Measurements from ENCODE around the gene C16orf74.

The C16orf74 gene

GRCh38 chr16:85698935-85699558 is 51.8 kb downstream of the C16orf74 start:
- no peaks in the 10 kb centered on the region for H3K36me3 ChIP-seq (ENCODE audit: insufficient read depth, low read depth, low read length)
- no peaks in the 10 kb centered on the region for H3K4me1 ChIP-seq (ENCODE audit: insufficient read depth, low read length)
- no peak overlapping the region for H3K27ac ChIP-seq (ENCODE audit: low read length)
- no peaks in the 10 kb centered on the region for H3K9me3 ChIP-seq (ENCODE audit: insufficient read depth, low read depth, low read length)
- no peak overlapping the region for H3K9ac ChIP-seq (ENCODE audit: low read depth, low read length)
- no peaks in the 10 kb centered on the region; the same call in 1 of the 2 replicates for H3K27me3 ChIP-seq (ENCODE audit: insufficient read depth, low read length)
- no peak overlapping the region for H3K4me3 ChIP-seq (ENCODE audit: low read length)

DNA sequence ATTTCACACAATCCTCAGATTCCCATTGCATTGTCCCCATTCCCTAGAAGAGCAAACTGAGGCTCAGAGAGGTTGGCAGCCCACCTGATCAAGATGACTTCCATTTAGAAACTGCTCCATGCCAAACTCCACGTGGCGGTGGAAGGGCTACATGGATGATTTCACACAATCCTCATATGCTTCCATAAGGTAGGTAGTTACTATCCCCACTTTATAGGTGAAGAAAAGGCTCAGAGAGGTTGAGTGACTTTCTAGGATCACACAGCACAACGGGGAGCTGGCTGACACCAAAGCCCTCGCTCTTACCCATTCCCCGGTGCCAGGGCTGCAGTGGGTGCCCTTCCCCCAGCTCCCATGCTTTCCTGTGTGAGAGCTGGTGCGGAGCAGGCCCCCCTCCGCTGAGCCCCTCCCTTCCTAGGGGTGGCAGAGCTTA is 52.4 kb downstream of the C16orf74 start:
- Histone ChIP-seq H3K36me3 (ENCODE audit: insufficient read depth, low read depth, low read length) (no peaks in the 10 kb centered on the region), H3K27ac (ENCODE audit: low read length) (no peak overlapping the region), H3K9ac (ENCODE audit: low read depth, low read length) (no peak overlapping the region), H3K27me3 (ENCODE audit: insufficient read depth, low read length) (no peaks in the 10 kb centered on the region; the same call in 1 of the 2 replicates), H3K9me3 (ENCODE audit: insufficient read depth, low read depth, low read length) (no peaks in the 10 kb centered on the region), H3K4me3 (ENCODE audit: low read length) (no peak overlapping the region), H3K4me1 (ENCODE audit: insufficient read depth, low read length) (no peaks in the 10 kb centered on the region)

GRCh38 chr16:85697431-85697830 is 53.5 kb downstream of the C16orf74 start:
- H3K27me3 ChIP-seq (ENCODE audit: insufficient read depth, low read length): no peaks in the 10 kb centered on the region; the same call in 1 of the 2 replicates
- H3K9ac ChIP-seq (ENCODE audit: low read depth, low read length): no peak overlapping the region
- no peak overlapping the region for H3K4me3 ChIP-seq (ENCODE audit: low read length)
- H3K4me1 ChIP-seq (ENCODE audit: insufficient read depth, low read length): no peaks in the 10 kb centered on the region
- no peaks in the 10 kb centered on the region for H3K36me3 ChIP-seq (ENCODE audit: insufficient read depth, low read depth, low read length)
- H3K9me3 ChIP-seq (ENCODE audit: insufficient read depth, low read depth, low read length): no peaks in the 10 kb centered on the region
- no peak overlapping the region for H3K27ac ChIP-seq (ENCODE audit: low read length)

- Histone ChIP-seq H3K27me3 (ENCODE audit: insufficient read depth, low read length) (no peaks in the 10 kb centered on the region; the same call in 1 of the 2 replicates), H3K4me3 (ENCODE audit: low read length) (no peak overlapping the region), H3K9me3 (ENCODE audit: insufficient read depth, low read depth, low read length) (no peaks in the 10 kb centered on the region), H3K27ac (ENCODE audit: low read length) (no peak overlapping the region), H3K36me3 (ENCODE audit: insufficient read depth, low read depth, low read length) (no peaks in the 10 kb centered on the region), H3K9ac (ENCODE audit: low read depth, low read length) (no peak overlapping the region), H3K4me1 (ENCODE audit: insufficient read depth, low read length) (no peaks in the 10 kb centered on the region)
Observed at GRCh38 chr16:85696781-85697180, 54.1 kb downstream of the C16orf74 start.

GRCh38 chr16:85695196-85696128 is 55.4 kb downstream of the C16orf74 start:
- Histone ChIP-seq H3K27me3 (ENCODE audit: insufficient read depth, low read length) (peaks cover 4% of the 10 kb centered on the region), H3K36me3 (ENCODE audit: insufficient read depth, low read depth, low read length) (no peaks in the 10 kb centered on the region), H3K9ac (ENCODE audit: low read depth, low read length) (no peak overlapping the region), H3K9me3 (ENCODE audit: insufficient read depth, low read depth, low read length) (no peaks in the 10 kb centered on the region), H3K4me1 (ENCODE audit: insufficient read depth, low read length) (no peaks in the 10 kb centered on the region), H3K27ac (ENCODE audit: low read length) (no peak overlapping the region), H3K4me3 (ENCODE audit: low read length) (no peak overlapping the region)

DNA sequence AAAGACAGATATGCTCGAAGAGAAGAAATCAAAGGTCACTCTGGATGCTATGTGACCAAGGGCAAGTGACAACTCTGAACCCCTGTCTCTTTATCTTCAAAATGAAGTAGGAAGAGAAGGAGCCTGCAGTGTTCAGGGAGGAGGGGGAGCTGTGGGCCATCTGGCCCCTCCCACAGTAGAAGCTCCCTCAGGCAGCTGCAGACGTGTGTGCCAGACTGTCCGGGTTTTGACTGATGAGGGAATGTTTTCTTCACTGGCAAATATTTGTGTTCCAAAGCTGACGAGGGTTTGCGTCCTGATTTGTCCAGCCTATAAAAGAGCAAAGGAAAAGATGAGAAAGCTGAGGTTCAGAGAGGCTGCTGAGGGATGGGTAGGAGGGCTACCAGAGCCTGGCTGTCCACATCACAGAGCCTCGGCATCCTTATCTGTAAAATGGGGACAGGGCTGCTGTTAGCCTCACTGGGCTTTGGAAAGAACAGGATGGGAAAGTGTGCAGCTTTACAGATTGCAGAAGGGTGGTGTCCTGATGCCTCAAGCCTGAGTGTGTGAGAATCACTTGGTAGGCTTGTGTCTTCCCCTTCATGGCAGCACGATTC is 60.3 kb downstream of the C16orf74 start:
- Histone ChIP-seq H3K4me3 (ENCODE audit: low read length) (no peak overlapping the region), H3K4me1 (ENCODE audit: insufficient read depth, low read length) (no peaks in the 10 kb centered on the region), H3K9me3 (ENCODE audit: insufficient read depth, low read depth, low read length) (no peaks in the 10 kb centered on the region), H3K36me3 (ENCODE audit: insufficient read depth, low read depth, low read length) (peaks cover 3% of the 10 kb centered on the region; the same call in 1 of the 2 replicates), H3K27ac (ENCODE audit: low read length) (no peak overlapping the region), H3K27me3 (ENCODE audit: insufficient read depth, low read length) (peaks cover 15% of the 10 kb centered on the region; the same call in 1 of the 2 replicates), H3K9ac (ENCODE audit: low read depth, low read length) (no peak overlapping the region)

DNA sequence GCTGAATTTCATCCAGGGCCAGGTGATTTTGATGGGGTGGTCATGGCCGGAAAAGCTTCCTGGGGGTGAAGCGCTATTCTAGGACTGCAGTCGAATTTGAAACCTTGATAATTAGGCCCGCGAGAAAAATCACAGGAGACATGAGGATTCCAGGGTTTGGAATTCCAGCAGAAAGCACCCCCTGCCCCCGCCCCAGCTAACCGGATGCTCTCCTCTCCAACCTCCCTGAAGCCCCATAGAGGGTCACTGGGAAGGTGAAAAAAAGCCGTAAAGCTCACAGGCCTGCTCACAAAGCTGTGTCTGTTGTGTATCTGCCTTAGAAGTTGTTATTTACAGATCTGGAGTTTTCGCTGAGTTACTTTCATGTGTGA is 61.0 kb downstream of the C16orf74 start:
- Histone ChIP-seq H3K4me3 (ENCODE audit: low read length) (no peak overlapping the region), H3K9me3 (ENCODE audit: insufficient read depth, low read depth, low read length) (no peaks in the 10 kb centered on the region), H3K9ac (ENCODE audit: low read depth, low read length) (no peak overlapping the region), H3K27ac (ENCODE audit: low read length) (no peak overlapping the region), H3K4me1 (ENCODE audit: insufficient read depth, low read length) (no peaks in the 10 kb centered on the region), H3K36me3 (ENCODE audit: insufficient read depth, low read depth, low read length) (peaks cover 6% of the 10 kb centered on the region; the same call in 1 of the 2 replicates), H3K27me3 (ENCODE audit: insufficient read depth, low read length) (peaks cover 15% of the 10 kb centered on the region; the same call in 1 of the 2 replicates)

DNA sequence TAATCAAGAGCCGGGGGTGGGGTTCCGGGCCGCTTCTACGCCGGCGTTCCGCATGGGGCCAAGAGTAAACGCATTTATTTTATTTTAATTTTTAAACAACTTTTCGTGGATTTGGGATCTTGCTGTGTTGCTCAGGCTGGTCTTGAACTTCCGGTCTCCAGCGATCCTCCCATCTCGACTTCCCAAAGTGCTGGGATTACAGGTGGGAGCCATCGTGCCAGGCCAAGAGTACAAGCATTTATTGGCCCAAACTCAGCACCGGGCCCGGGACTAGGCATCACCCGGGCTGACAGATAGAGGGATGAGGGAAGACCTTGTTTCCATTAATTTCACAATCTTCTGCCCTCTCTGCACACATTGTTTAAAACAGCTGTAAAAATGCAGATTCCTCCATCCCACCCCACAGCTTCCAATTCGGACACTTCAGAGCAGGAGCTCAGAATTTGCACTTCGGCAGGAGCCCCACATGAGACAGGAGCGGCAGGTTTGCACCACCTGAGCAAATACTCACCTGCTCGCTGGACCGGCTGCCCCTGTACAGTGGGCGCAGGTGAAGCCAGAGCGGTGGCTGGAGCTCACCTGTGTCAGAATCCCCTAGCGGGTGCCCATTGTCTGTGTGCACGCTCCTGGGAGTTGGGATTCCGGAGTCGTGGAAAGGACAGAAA is 61.5 kb downstream of the C16orf74 start:
- Histone ChIP-seq H3K4me1 (ENCODE audit: insufficient read depth, low read length) (no peaks in the 10 kb centered on the region), H3K27me3 (ENCODE audit: insufficient read depth, low read length) (peaks cover 15% of the 10 kb centered on the region; the same call in 1 of the 2 replicates), H3K9ac (ENCODE audit: low read depth, low read length) (no peak overlapping the region), H3K9me3 (ENCODE audit: insufficient read depth, low read depth, low read length) (no peaks in the 10 kb centered on the region), H3K36me3 (ENCODE audit: insufficient read depth, low read depth, low read length) (peaks cover 9% of the 10 kb centered on the region; the same call in 1 of the 2 replicates), H3K27ac (ENCODE audit: low read length) (no peak overlapping the region), H3K4me3 (ENCODE audit: low read length) (peak overlapping the region; percentile 39; the same call in 1 of the 2 replicates)

DNA sequence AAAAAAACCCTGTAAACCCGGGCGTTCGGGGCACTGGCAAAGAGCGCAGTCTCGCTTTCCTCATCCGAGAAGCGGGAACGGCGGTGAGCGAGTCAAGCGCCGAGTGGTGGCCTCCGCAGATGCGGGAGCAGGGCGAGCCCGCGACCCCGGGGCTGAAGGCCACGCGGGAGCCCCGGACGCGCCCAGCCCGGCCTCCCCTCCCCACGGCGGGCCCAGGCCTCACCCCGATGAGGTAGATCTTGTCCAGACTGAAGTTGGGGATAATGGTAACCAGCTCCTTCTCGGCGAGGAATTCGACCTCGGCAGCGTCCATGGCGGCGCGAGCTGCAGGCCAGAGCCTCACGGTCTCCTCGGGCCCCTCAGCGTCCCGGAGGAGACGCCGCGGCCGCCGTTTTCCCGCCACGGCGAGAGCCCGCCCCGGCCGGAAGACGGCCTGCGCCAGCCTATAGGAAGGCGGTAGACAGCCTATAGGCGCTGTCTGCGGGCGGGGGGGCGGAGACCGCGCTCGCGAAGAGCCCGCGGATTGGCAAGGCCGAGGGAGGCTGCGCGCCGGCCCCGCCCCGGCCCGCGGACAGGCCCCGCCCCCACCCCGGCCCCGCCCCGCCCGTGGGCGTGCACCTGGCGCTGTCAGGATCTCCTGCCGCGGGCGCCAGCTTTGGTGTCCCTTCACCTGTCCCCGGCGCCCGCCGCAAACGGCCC is 62.2 kb downstream of the C16orf74 start, which contains the start of gene GINS2:
Gene GINS2, minus strand, starts transcription at position 369 of the 699 bp plus-strand sequence. Its CDS starts 56 bp downstream, at position 313.
- H3K4me1 ChIP-seq (ENCODE audit: insufficient read depth, low read length): no peaks in the 10 kb centered on the region
- peaks cover 15% of the 10 kb centered on the region; the same call in 1 of the 2 replicates for H3K27me3 ChIP-seq (ENCODE audit: insufficient read depth, low read length)
- peaks cover 15% of the 10 kb centered on the region for H3K36me3 ChIP-seq (ENCODE audit: insufficient read depth, low read depth, low read length)
- no peak within 1 kb of the TSS for H3K27ac ChIP-seq (ENCODE audit: low read length)
- no peaks in the 10 kb centered on the region for H3K9me3 ChIP-seq (ENCODE audit: insufficient read depth, low read depth, low read length)
- peak within 1 kb of the TSS; percentile 83 for H3K9ac ChIP-seq (ENCODE audit: low read depth, low read length)
- peak within 1 kb of the TSS; percentile 79 for H3K4me3 ChIP-seq (ENCODE audit: low read length)

DNA sequence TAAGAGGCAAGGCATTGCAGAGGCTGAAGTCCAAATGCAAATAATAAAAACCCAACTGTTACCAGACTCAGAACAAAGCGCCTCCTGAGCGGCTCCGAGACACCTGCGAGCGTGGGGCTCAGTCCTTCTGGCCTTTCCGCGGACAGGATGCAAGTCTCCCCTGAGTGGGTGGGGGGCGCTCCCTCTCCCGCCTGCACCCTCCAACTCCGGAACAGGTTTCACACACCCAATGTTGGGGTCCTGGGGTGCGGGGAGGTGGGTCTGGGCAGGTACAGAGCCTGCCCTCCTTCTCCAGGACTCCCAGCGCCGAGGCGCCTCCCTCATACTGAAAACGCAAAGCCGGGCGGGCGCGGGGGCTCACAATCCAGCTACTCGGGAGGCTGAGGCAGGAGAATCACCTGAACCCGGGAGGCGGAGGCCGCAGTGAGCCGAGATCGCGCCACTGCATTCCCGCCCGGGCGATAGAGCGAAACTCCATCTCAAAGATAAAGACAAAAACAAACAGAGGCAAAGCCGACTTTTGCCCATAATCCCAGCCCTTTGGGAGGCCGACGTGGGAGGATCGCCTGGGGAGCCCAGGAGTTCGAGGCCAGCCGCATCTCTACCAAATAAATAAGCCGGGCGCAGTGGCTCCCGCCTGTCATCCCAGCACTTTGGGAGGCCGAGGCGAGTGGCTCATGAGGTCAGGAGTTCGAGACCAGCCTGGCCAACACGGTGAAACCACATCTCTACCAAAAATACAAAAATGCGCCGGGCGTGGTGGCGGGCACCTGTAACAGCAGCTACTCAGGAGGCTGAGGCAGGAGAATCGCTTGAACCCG is 63.0 kb downstream of the C16orf74 start:
- H3K36me3 ChIP-seq (ENCODE audit: insufficient read depth, low read depth, low read length): peaks cover 24% of the 10 kb centered on the region

More for the DNA sequence above, 63.0 kb downstream of the C16orf74 start:
- peaks cover 15% of the 10 kb centered on the region; the same call in 1 of the 2 replicates for H3K27me3 ChIP-seq (ENCODE audit: insufficient read depth, low read length)
- H3K27ac ChIP-seq (ENCODE audit: low read length): no peak overlapping the region
- H3K4me1 ChIP-seq (ENCODE audit: insufficient read depth, low read length): no peaks in the 10 kb centered on the region
- H3K9me3 ChIP-seq (ENCODE audit: insufficient read depth, low read depth, low read length): no peaks in the 10 kb centered on the region
- H3K9ac ChIP-seq (ENCODE audit: low read depth, low read length): peak overlapping the region; percentile 83; the same call in 1 of the 2 replicates
- peak overlapping the region; percentile 79 for H3K4me3 ChIP-seq (ENCODE audit: low read length)
